ENCODE results near the gene RAD54L. TPM values are rescaled to one million over a fixed set of nuclear protein-coding genes. Genes with fewer than 3 reads are reported as not detected.

The RAD54L gene
- total RNA-seq, 1 donor: 1.4 TPM

GRCh38 chr1:46256523-46256922 lies 9.0 kb downstream of the RAD54L start:
- H3K27me3 ChIP-seq (ENCODE audit: insufficient read depth, low read length): no peaks in the 10 kb centered on the region
- H3K36me3 ChIP-seq (ENCODE audit: insufficient read depth, low read length): peaks cover 19% of the 10 kb centered on the region
- TF ChIP-seq CTCF (IDR thresholded peaks at IDR 0.05; ENCODE audit: extremely low read depth, low read depth, low read length): no peak
- peaks cover 2% of the 10 kb centered on the region for H3K4me1 ChIP-seq (ENCODE audit: insufficient read depth, low read length)
- no peak overlapping the region for H2AFZ ChIP-seq (ENCODE audit: low read length)
- H3K79me2 ChIP-seq (ENCODE audit: insufficient read depth, low read length): no peaks in the 10 kb centered on the region
- no peak overlapping the region for H3K4me3 ChIP-seq (ENCODE audit: insufficient read depth, low read length)
- H3K9me3 ChIP-seq (ENCODE audit: low read depth, low read length): no peaks in the 10 kb centered on the region
- H3K27ac ChIP-seq (ENCODE audit: low read depth, low read length): no peak overlapping the region
- DNase-seq (ENCODE audit: insufficient read length, low spot score, missing footprints): no peak
- H4K20me1 ChIP-seq (ENCODE audit: insufficient read depth, low read length): no peaks in the 10 kb centered on the region
- no peak overlapping the region for H3K4me2 ChIP-seq (ENCODE audit: insufficient read depth, low read length)

GRCh38 chr1:46262508-46262907 lies 14.9 kb downstream of the RAD54L start:
- no peaks in the 10 kb centered on the region for H3K9me3 ChIP-seq (ENCODE audit: low read depth, low read length)
- TF ChIP-seq CTCF (IDR thresholded peaks at IDR 0.05; ENCODE audit: extremely low read depth, low read depth, low read length): no peak
- no peak for DNase-seq (ENCODE audit: insufficient read length, low spot score, missing footprints)
- no peaks in the 10 kb centered on the region for H3K79me2 ChIP-seq (ENCODE audit: insufficient read depth, low read length)
- H3K4me2 ChIP-seq (ENCODE audit: insufficient read depth, low read length): no peak overlapping the region
- H4K20me1 ChIP-seq (ENCODE audit: insufficient read depth, low read length): no peaks in the 10 kb centered on the region
- no peak overlapping the region for H3K4me3 ChIP-seq (ENCODE audit: insufficient read depth, low read length)
- H2AFZ ChIP-seq (ENCODE audit: low read length): no peak overlapping the region
- H3K36me3 ChIP-seq (ENCODE audit: insufficient read depth, low read length): peaks cover 57% of the 10 kb centered on the region
- H3K27ac ChIP-seq (ENCODE audit: low read depth, low read length): no peak overlapping the region
- no peaks in the 10 kb centered on the region for H3K27me3 ChIP-seq (ENCODE audit: insufficient read depth, low read length)
- H3K4me1 ChIP-seq (ENCODE audit: insufficient read depth, low read length): no peaks in the 10 kb centered on the region

GRCh38 chr1:46263146-46263545 lies 15.6 kb downstream of the RAD54L start:
- H3K79me2 ChIP-seq (ENCODE audit: insufficient read depth, low read length): no peaks in the 10 kb centered on the region
- H3K4me1 ChIP-seq (ENCODE audit: insufficient read depth, low read length): no peaks in the 10 kb centered on the region
- no peak overlapping the region for H2AFZ ChIP-seq (ENCODE audit: low read length)
- H3K27me3 ChIP-seq (ENCODE audit: insufficient read depth, low read length): no peaks in the 10 kb centered on the region
- no peak overlapping the region for H3K4me2 ChIP-seq (ENCODE audit: insufficient read depth, low read length)
- H4K20me1 ChIP-seq (ENCODE audit: insufficient read depth, low read length): no peaks in the 10 kb centered on the region
- TF ChIP-seq CTCF (IDR thresholded peaks at IDR 0.05; ENCODE audit: extremely low read depth, low read depth, low read length): no peak
- no peak overlapping the region for H3K4me3 ChIP-seq (ENCODE audit: insufficient read depth, low read length)
- no peak for DNase-seq (ENCODE audit: insufficient read length, low spot score, missing footprints)
- no peak overlapping the region for H3K27ac ChIP-seq (ENCODE audit: low read depth, low read length)
- H3K36me3 ChIP-seq (ENCODE audit: insufficient read depth, low read length): peaks cover 58% of the 10 kb centered on the region
- no peaks in the 10 kb centered on the region for H3K9me3 ChIP-seq (ENCODE audit: low read depth, low read length)

- Histone ChIP-seq H4K20me1 (ENCODE audit: insufficient read depth, low read length) (no peaks in the 10 kb centered on the region), H3K36me3 (ENCODE audit: insufficient read depth, low read length) (peaks cover 46% of the 10 kb centered on the region), H2AFZ (ENCODE audit: low read length) (no peak overlapping the region), H3K4me1 (ENCODE audit: insufficient read depth, low read length) (no peaks in the 10 kb centered on the region), H3K79me2 (ENCODE audit: insufficient read depth, low read length) (no peaks in the 10 kb centered on the region), H3K4me2 (ENCODE audit: insufficient read depth, low read length) (no peak overlapping the region), H3K27ac (ENCODE audit: low read depth, low read length) (no peak overlapping the region), H3K4me3 (ENCODE audit: insufficient read depth, low read length) (no peak overlapping the region), H3K27me3 (ENCODE audit: insufficient read depth, low read length) (no peaks in the 10 kb centered on the region), H3K9me3 (ENCODE audit: low read depth, low read length) (no peaks in the 10 kb centered on the region)
- TF ChIP-seq CTCF (IDR thresholded peaks at IDR 0.05; ENCODE audit: extremely low read depth, low read depth, low read length): no peak
- no peak for DNase-seq (ENCODE audit: insufficient read length, low spot score, missing footprints)
These were observed 21.0 kb downstream of the RAD54L start for GRCh38 chr1:46268578-46268977.
